Lower lobe of right lung (tissue), 2 donors: ENCODE results near the gene ANKS3. TPM values are rescaled to one million over a fixed set of nuclear protein-coding genes. Genes with fewer than 3 reads are reported as not detected.

Experiments used
- ATAC-seq, 2 donors: fragments of 200-7000 bp; cut with Tn5 transposase; one replicate each; pipeline ENCODE4 v1.9.1; 2020 to 2022; ENCODE audit warnings: mild to moderate bottlenecking in 2 of 2, moderate library complexity in 2 of 2
- DNase-seq: peaks from one replicate; pipeline ENCODE4 v3.0.0-alpha.2; 2020
- H3K27ac ChIP-seq: fragments of 200-600 bp; one replicate; pipeline ENCODE4 v1.8.0; 2022
- H3K27me3 ChIP-seq: fragments of 200-600 bp; one replicate; pipeline ENCODE4 v1.8.0; 2022; ENCODE audit warnings: low read depth
- H3K36me3 ChIP-seq: fragments of 200-600 bp; one replicate; pipeline ENCODE4 v1.8.0; 2022; ENCODE audit warnings: mild to moderate bottlenecking
- H3K4me1 ChIP-seq: fragments of 200-600 bp; one replicate; pipeline ENCODE4 v1.8.0; 2022
- H3K4me3 ChIP-seq: fragments of 200-600 bp; one replicate; pipeline ENCODE4 v1.8.0; 2022; ENCODE audit warnings: mild to moderate bottlenecking
- H3K9me3 ChIP-seq: fragments of 200-600 bp; one replicate; pipeline ENCODE4 v1.8.0; 2022
- intact Hi-C: fragments of 100-400 bp; cut with DNase I; formaldehyde crosslinking; loops from one replicate; pipeline ENCODE4 v1.11.0; 2022
- total RNA-seq: library from RNA; stranded (reverse); fragmentation: NEBNext Ultra II Directional; extraction: Animal tissue kit (Norgen Biotek cat#: 25700); gene quantifications from one replicate; pipeline ENCODE4 v1.2.1, GENCODE V29; 2021
- TF ChIP-seq, protein P1 (sequence below): fragments of 200-600 bp; IDR thresholded peaks from one replicate; pipeline ENCODE4 v1.8.0; 2022; ENCODE audit warnings: antibody characterized with exemption, mild to moderate bottlenecking
- donor health status: DM: no; HTN: yes; CAD: no; lungs with severe emphysema.

Gene ANKS3
- total RNA-seq, 1 donor from 2014 or later = 20.6 TPM

DNA sequence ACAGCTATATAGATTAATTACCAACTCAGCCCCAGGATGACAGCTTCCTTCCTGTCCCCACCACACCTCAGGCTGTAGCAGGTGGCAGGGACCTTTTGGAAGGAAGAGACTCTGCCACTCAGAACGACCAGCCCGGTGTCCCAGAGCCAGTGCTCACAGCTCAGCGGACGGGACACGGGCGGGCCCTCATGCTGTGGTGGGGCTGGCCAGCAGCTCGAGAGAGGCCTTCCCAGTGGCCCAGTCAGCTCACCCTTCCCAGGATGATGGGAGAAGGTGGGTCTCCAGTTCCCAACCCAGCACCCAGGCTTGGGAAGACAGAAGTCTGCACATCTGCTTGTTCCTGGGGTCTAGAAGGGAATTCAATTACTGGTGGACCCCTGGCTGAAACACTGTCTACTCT lies 30.2 kb downstream of the ANKS3 start:
- ATAC-seq = no peak
- TF ChIP-seq, protein P1, sequence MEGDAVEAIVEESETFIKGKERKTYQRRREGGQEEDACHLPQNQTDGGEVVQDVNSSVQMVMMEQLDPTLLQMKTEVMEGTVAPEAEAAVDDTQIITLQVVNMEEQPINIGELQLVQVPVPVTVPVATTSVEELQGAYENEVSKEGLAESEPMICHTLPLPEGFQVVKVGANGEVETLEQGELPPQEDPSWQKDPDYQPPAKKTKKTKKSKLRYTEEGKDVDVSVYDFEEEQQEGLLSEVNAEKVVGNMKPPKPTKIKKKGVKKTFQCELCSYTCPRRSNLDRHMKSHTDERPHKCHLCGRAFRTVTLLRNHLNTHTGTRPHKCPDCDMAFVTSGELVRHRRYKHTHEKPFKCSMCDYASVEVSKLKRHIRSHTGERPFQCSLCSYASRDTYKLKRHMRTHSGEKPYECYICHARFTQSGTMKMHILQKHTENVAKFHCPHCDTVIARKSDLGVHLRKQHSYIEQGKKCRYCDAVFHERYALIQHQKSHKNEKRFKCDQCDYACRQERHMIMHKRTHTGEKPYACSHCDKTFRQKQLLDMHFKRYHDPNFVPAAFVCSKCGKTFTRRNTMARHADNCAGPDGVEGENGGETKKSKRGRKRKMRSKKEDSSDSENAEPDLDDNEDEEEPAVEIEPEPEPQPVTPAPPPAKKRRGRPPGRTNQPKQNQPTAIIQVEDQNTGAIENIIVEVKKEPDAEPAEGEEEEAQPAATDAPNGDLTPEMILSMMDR = no peak
- H3K4me3 ChIP-seq = no peak overlapping the region
- H3K4me1 ChIP-seq = no peaks in the 10 kb centered on the region
- H3K27ac ChIP-seq = no peak overlapping the region
- DNase-seq = no peak
- H3K36me3 ChIP-seq = peaks cover 85% of the 10 kb centered on the region
- intact Hi-C loops = no loop called here
- no peaks in the 10 kb centered on the region for H3K27me3 ChIP-seq
- H3K9me3 ChIP-seq = no peaks in the 10 kb centered on the region

DNA sequence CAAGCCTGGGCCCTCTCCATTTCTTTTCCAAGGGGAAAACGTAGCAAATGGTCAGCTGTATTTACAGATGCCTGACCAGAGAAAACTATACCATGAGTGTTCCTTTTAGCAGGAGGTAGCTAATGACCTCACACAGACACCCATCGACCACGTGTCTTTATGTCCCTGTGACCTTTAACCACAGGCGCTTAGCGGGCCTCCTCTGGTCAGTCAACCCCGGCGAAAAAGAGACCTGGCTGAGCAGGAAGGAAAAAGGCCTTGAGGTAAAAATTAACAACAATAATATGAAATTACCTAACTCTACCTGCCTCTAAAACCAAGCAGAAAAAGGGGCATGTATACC lies 31.6 kb downstream of the ANKS3 start:
- Histone ChIP-seq H3K4me3 (no peak overlapping the region), H3K36me3 (peaks cover 93% of the 10 kb centered on the region), H3K4me1 (no peaks in the 10 kb centered on the region), H3K27me3 (no peaks in the 10 kb centered on the region), H3K27ac (no peak overlapping the region), H3K9me3 (no peaks in the 10 kb centered on the region)
- DNase-seq (no peak), ATAC-seq (no peak)
- intact Hi-C loops = no loop called here
- TF ChIP-seq, protein P1 = no peak

DNA sequence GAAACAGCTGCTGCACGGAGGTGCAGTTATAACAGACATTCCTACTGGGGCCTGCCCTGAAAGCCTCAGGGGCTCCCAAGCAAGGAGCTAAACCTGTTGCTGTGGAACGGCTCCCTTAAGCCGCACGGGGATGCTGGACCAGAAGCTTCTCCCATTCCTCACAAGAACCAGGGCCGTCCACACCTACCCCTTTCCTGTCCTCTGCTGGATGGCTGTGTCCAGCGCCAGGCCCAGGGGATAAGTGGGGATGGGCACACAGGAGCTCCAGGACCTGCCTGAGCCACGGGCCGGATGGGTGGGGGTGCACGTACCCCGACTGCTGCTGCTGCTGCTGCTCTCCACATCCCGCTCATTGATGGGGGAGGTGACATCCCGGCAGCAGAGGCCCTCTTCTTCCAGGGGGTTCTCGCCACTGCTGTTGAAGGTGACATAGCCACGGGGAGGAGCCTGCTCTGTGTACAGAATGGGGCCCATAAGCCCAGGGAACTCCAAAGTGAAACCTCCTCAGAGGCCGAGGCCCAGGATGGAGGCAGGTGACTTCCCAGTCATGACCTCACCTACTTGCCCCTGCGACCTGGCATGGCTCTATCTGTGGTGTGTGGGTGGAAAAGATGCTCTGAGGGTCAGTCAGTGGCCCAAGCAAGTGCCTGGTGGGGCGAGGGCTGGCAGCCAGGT lies 32.1 kb downstream of the ANKS3 start:
- TF ChIP-seq, protein P1 = no peak
- no peaks in the 10 kb centered on the region for H3K27me3 ChIP-seq
- H3K4me1 ChIP-seq = no peaks in the 10 kb centered on the region
- peaks cover 93% of the 10 kb centered on the region for H3K36me3 ChIP-seq
- no peak overlapping the region for H3K4me3 ChIP-seq
- H3K9me3 ChIP-seq = no peaks in the 10 kb centered on the region
- DNase-seq (no peak), ATAC-seq (no peak)
- H3K27ac ChIP-seq = no peak overlapping the region
- intact Hi-C loops = no loop called here

DNA sequence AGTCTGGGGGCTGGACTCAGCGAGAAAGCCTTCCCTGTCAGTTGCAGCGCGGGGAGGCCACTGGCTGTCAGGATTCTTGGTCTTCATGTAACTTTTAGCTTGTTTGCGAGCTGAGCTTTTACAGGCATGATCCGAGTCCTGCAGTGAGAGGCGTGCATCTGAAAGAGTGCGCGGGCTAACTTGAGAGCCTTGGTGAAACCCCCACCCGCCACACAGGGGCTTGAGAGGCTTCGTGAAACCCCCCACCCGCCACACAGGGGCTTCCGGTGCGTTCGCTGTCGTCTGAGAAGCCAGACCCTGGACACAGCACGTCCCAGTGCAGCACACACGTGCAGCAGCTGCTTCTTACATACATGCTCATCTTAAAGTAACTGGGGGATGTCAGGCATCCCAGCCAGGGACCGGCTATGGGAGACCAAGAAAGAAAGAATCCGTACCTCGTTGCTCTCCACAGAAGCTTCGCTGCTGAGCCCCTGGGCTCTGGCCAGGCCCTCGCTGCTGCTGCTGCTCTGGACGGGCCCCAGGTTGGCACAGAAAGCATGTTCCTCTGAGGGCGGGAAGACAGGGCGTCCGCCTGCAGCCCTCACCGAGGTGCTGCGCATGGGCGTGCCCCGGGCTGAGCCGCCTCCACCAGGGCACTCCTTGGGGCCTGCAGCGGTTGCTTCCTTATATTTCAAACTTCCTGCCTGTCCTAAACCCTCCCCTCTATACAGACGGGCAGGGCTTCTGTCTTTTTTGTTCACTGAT lies 32.9 kb downstream of the ANKS3 start:
- no peak for DNase-seq
- Histone ChIP-seq H3K27me3 (no peaks in the 10 kb centered on the region), H3K36me3 (peaks cover 91% of the 10 kb centered on the region), H3K4me3 (no peak overlapping the region), H3K4me1 (no peaks in the 10 kb centered on the region), H3K9me3 (no peaks in the 10 kb centered on the region), H3K27ac (no peak overlapping the region)
- no peak for ATAC-seq
- intact Hi-C loops = no loop called here
- TF ChIP-seq, protein P1 = no peak

DNA sequence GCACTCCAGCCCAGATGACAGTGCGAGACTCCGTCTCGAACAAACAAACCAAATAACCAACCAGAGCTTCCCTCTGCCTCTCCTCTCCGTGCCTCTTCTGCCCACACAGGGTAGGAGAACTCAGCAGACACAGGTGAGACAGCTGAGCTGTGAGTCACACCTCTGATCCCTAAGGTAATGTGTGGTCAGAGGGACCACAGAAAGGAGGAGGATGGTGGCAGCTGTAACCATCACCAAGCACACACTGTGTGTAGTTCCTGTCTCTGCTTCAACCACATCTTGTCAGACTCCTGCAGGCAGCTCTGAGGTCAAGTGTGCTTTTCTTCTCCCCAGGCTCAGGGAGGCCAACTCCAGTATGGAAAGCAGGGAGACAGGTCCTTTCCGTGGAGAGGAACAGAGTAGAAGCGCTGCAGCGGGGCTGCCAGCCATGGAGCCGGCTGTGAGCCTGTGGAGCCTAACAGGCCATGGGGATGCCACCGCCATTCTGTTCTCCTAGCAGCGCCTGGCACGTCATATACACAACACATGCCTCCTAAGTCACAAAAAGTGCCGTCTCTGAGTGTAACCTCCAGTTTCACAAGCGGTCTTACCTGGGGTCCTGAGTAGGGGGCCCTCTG lies 33.6 kb downstream of the ANKS3 start:
- Histone ChIP-seq H3K27me3 (no peaks in the 10 kb centered on the region), H3K4me1 (peaks cover under 1% of the 10 kb centered on the region), H3K27ac (no peak overlapping the region), H3K36me3 (peaks cover 93% of the 10 kb centered on the region), H3K9me3 (no peaks in the 10 kb centered on the region), H3K4me3 (no peak overlapping the region)
- ATAC-seq (no peak), DNase-seq (no peak)
- TF ChIP-seq, protein P1 = no peak
- intact Hi-C loops = no loop called here
